Hippocampal formation (tissue), 2 donors: ENCODE data around the gene CDH4.
"Not testable (repeated sequence)": the region's sequence is repeated elsewhere in the genome, so short reads cannot be mapped to it uniquely, and the experiment has no call there.

Experiments used
- DNase-seq, 2 donors: peaks; one replicate each; lab custom pipeline; 2025; lab: John Stamatoyannopoulos, UW

Gene CDH4

DNA sequence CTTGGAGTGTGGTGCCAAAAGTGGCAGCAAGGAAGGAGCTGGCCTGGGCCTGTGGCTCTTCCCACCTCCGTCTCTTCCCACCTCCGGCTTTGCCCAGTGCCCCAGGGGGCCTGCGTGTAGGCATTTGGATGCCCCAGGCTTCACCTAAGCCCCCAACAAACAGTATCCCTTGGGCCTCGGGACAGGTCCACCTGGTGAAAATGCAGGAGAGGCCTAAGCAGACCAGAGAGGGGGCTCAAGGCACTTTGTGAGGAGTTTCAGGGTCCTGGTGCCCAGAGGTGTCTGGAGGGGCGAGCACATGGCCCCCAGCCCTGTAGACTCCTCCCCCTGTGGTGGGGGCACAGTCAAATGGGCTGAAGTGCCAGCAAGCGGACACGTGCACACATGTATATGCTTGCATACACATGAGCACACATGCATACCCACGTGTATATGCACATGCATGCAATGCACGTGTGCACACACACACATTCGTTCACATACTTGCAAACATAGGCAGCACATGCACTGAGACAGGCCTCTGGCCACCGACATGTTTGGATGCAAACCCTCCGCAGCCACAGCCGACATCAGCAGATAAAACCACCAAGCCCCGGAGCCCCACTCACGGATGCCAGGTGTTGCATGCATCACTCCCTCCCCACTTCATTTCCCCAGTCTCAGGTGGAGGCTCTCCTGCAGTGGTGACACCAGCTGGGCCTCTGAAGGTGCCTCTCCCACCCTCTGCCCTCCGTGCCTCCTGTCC lies 689.1 kb downstream of the CDH4 start:
- no peak for DNase-seq

DNA sequence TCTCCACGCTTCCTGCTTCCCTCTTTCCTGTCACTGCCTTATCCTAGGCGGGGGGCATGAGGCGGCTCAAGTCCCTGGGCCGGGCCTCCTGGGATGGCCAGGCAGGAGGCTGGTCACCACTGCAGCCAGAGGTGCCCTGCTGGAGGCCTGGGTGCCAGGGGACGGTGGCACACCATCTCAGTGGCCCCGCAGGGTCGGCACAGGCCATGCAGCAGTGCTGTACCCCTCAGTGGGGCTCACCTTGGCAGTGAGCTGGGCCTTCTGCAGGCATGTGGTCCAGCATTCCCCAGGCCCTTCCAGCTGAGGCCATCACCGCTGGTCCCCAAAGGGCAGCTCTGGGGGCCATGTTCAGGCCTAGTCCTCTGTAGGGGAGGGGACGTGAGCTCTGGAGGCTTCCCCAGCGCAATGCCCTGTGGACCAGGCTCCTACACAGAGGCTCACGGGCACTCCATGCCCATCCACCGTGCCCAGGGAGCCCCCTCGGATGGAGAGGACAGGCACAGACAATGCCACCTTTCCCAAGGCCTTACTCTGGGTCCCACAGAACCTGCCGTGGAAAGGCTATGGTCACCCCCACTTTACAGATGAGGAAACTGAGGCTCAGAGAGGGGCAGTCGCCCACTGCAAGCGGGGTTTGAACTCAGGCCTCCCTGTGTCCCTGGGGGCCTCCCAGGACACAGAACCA lies 689.8 kb downstream of the CDH4 start:
- DNase-seq, result no peak

DNA sequence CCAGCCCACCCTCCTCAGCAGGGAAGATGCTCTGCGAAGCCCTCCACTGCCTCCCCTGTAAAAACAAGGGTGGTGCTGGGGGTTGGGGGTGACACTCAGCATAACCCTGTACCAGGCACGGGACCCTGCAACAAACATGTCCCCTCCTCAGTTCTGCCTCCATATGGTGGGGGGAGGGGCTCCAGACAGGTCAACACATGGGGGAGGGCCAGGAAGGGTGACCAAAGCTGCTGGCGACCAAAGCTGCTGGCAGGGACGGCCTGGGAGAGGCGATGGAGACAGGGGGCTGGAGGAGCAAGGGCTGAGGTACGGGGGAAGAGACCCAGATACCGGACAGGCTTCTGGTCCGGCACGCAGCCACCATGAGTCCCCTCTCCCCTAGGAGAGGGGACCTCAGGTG lies 690.5 kb downstream of the CDH4 start:
- DNase-seq, result no peak

DNA sequence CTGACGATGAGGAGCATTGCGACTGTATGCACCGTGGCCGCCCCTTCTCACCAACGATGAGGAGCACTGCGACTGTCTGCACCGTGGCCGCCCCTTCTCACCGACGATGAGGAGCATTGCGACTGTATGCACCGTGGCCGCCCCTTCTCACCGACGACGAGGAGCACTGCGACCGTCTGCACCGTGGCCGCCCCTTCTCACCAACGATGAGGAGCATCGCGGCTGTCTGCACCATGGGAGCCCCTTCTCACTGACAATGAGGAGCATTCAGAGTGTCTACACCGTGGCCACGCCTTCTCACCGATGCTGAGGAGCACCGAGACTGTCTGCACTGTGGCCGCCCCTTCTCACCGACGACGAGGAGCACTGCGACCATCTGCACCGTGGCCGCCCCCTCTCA lies 692.9 kb downstream of the CDH4 start:
- not testable (repeated sequence) for DNase-seq

DNA sequence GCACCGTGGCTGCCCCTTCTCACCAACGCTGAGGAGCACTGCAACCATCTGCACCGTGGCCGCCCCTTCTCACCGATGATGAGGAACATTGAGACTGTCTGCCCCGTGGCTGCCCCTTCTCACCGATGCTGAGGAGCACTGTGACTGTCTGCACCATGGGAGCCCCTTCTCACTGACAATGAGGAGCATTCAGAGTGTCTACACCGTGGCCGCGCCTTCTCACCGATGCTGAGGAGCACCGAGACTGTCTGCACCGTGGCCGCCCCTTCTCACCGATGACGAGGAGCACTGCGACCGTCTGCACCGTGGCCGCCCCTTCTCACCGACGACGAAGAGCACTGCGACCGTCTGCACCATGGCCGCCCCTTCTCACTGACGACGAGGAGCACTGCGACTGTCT lies 693.4 kb downstream of the CDH4 start:
- not testable (repeated sequence) for DNase-seq

DNA sequence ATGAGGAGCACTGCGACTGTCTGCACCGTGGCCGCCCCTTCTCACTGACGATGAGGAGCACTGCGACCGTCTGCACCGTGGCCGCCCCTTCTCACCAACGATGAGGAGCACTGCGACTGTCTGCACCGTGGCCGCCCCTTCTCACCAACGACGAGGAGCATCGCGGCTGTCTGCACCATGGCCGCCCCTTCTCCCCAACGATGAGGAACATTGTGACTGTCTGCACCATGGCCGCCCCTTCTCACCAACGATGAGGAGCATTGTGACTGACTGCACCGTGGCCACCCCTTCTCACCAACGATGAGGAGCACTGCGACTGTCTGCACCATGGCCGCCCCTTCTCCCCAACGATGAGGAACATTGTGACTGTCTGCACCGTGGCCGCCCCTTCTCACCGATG lies 696.0 kb downstream of the CDH4 start:
- not testable (repeated sequence) for DNase-seq

DNA sequence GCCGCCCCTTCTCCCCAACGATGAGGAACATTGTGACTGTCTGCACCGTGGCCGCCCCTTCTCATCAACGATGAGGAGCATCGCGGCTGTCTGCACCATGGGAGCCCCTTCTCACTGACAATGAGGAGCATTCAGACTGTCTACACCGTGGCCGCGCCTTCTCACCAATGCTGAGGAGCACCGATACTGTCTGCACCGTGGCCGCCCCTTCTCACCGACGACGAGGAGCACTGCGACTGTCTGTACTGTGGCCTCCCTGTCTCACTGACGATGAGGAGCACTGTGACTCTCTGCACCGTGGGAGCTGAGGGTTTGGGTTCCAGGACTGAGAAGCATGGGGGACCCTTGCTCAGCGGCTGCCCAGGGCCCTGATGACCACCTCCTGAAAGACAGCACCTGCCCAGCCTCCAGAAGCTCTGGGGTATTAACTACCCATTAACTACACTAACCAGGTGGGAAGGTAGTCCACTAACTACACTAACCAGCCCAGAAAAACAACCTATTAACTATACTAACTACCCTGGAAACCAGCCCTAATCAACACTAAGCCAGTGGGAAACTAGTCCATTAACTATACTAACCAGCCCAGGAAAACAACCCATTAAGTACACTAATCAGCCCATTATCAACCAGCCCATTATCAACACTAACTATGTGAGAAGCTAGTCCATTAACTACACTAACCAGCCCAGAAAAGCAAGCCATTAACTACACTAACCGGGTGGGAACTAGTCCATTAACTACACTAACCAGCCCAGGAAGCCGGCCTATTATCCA lies 696.7 kb downstream of the CDH4 start:
- no peak for DNase-seq

DNA sequence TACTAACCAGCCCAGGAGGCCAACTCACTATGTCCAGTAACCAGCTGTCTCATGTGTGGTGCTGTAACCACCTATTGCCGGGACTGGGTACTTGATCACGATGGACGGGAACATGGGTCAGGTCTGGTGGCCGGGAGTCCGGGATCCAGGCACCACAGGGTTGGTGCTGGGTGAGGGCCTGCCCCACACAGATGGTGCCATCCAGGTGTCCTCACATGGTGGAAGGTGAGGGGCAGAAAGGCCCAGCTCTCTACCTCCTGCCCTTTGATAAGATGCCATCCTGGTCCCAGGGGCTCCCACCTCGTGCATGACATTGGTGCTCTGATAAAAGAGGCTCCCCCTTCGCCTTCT lies 697.3 kb downstream of the CDH4 start:
- no peak for DNase-seq

DNA sequence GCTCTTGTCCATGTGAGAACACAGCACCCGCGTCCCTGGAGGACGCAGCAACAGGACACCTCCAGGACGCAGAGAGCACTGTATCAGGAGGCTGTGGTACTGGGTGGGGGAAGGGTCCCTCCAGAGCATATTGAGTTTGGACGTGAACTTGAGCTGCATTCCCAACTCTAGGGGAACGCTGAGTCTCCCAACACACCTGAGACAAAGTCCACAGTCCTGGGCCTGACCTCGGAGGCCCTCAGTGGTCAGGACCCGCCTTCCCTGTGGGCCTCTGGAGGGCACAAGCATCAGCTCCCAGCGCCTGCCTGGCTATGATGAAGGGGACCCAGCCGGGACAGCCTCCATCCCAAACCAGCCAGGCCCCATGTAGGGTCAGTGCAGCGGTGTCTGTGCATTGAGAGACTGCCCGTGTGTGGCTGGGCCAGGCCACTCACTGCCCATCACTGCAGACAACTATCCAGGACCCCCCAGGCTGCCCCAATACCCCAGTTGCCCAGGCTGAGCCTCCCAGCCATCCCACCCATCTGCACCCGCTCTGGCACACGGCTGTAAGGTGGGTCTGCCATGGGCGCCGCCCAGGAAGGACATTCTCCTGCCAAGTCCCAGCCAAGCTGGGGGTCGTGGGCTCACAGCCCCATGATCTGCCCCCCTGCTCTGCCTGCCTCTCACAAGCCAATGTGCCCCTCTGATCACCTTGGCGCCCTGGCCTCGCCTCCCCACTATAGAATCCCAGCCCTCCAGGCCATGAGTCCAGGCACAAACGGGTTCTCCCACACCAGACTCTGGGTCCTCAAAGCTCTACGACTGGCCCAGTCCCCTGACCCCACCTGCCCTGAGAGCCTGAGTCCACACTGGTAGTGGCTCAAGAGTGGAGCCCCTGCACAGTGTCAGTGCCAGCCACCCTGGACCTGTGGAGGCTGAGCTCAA lies 697.9 kb downstream of the CDH4 start:
- DNase-seq, result no peak

DNA sequence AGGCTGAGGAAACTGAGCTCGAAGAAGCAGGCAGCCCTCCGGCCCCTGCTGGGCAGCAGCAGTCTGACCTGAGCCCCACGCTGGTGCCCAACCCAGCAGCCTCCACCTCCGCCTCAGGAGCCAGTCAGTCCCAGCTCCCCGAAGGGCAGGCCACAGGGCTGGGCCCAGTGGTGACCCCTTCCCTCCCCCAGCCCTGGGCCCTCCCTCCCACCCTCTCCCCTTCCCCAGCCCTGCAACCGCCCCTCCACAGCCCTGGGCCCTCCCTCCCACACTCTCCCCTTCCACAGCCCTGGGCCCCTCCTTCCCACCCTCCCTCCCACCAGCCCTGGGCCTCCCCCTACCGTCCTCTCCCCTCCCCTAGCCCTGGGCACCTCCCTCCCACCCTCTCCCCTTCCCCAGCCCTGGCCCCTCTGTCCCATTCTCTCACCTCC lies 698.6 kb downstream of the CDH4 start:
- no peak for DNase-seq

DNA sequence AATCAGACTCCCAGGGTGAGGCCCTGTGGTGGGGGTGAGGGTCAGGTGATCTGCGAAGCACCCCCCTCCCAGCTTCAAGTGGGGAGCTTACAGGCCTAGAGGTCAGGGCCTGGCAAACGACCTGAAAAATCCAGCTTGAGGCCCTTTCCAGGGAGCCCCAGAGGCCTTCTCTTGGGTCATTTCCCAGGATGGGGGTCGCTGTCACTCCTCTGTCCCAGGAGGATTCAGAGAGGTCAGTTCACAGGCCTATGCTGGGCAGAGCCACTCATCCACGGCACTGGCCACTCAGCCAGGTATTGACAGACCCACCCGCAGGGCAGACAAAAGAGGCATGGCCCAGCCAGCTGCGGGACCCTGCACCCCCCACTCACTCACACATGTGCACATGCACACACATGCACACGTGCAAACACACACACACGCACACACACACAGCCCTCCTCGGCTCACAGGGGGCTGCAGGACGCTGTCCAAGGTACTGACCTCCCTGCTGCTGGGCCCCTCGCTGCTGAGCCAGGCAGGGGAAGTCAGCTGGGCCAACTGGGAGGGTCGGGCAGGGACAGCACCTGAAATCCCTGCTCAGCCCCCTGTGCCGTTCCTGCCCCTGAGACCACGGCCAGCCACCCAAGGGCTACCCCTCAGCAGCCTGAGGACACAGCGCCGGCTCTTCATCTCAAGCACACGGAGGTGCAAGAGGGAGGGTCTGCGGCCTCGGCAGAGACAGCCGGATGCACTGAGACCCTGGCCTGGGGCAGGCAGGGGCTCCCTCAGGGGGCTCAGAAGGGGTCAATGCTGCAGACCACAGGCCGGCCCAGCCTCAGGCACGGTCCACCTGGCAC lies 699.9 kb downstream of the CDH4 start:
- no peak for DNase-seq

DNA sequence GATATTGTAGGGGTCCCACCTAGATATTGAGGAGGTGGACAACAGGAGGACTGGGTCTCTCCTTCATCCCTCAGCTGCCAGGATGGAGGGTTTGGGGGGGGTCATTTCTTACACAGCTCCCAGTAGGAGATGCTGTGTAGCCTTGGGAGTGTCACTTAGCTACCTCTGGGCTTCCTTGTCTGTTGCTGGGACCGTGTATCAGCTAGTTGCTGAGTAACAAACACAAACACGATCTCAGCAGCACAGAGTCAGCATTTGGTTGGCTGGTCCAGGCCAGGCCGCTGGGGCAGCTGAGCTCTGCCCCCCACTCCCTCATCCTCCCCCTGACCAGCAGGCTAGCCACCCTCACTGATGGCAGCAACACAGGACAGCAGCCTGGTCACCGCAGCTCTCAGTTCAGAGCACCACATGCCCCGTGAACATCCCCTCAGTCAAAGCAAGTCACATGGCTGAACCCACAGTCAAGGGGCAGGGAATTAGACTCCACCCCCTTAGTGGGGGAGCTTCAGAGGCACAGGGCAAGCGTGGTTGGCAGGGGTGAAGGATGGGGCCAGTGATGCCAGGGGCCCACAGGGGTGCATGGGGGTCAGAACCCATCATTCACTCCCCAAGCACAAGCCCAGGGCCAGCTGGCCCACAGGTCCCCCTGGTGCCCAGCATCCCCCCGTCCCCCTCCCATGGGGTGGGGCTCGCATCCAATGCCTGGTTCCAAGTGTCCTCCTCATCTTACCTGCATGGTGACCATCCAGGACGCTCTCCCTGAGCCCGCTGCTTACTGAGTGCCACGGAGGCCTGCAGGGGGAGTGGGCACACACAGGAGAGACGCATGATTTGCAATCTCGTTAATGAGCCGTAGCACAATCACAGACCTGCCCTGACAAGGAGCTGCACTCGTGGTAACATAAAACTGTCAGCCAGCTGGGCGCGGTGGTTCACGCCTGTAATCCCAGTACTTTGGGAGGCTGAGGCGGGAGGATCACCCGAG lies 701.3 kb downstream of the CDH4 start:
- DNase-seq, result no peak

DNA sequence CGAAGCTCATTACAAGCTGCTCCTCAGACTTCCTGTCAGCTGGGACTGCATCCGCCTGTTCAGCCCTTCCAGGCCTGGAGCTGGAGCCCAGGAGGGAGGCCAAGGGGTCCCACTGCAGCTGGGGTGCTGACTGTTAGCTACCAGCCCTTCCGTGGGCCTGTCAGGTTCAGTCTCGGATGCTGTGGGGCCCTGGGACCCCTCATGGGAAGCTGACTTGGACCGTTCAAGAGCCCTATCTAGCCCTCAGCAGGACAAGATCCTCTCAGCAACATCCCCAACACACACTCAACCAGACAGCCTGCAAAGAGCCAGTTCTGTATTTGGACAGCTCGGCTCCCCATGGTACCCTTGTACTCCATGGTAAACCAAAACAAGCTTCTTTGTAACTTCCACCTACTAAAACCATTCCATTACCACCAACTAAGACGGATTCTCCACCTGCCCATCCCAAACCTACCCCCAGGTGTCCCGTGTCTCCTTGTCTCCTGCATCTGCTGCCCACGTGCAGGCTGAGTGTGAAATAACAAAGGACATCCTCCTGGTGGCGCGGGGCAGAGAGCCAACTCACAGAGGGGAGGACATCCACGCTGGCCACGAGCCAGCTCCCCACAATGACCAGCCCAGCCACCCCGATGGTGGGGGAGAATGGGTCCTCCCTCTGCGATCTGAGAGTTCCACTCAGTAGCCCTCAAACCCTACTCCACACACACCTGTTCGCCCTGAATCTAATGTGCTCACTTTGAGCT lies 702.4 kb downstream of the CDH4 start:
- DNase-seq, result no peak

DNA sequence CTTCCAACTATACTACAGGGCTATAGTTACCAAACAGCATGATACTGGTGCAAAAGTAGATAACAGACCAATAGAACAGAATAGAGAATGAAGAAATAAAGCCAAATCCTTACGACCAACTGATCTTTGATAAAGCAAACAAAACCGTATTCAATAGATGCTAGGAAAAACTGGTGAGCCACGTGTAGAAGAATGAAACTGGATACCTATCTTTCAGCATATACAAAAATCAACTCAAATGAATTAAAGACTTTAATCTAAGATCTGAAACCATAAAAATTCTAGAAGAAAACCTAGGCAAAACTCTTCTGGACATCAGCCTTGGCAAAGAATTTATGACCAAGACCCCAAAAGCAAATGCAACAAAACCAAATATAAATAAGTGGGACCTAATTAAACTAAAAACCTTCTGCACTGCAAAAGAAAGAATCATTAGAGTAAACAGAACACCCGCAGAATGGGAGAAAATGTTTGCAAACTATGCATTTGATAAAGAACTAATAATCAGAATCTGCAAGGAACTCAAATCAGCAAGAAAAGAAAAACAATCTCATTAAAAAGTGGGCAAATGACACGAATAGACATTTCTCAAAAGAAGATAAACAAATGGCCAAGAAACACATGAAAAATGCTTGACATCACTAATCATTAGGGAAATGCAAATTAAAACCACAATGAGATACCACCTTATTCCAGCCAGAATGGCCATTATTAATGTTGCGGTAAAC lies 703.8 kb downstream of the CDH4 start:
- DNase-seq, result no peak

DNA sequence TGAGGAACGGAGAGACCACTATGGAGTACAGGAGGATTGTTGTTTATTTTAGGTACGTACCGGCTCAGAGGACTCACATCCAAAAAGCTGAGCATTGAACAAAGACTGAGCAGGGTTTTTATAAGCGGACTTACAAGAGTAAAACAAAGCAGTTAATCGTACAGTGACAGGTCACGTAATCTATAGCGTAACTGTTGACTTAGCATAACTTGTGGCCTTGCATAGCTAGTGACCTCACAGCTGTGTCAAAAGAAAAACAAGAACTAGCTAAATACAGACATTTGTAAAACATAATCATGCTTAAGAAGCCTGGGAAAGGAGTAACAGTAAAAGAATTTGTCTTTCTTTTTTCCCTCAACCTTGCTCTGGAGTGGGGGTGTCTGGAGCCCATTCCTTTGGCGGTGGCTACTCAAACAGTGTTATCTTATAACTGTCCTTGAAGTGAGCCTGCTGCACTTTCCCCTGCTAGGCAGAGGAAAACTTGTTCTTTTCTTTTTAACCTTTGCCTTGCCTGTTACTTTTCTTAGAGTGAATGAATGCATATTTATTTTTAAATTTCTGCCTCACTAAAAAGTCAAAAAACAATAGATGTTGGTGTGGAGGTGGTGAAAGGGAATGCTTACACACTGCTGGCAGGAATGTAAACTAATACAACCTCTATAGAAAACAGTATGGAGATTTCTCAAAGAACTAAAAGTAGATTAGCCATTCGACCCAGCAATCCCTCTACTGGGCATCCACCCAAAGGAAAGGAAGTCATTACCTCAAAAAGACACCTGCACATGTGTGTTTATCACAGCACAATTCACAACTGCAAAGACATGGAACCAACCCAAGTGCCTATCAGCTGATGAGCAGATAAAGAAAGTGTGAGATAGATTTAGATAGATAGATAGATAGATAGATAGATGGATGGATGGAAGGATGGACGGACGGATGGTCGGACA lies 704.6 kb downstream of the CDH4 start:
- DNase-seq, result no peak

DNA sequence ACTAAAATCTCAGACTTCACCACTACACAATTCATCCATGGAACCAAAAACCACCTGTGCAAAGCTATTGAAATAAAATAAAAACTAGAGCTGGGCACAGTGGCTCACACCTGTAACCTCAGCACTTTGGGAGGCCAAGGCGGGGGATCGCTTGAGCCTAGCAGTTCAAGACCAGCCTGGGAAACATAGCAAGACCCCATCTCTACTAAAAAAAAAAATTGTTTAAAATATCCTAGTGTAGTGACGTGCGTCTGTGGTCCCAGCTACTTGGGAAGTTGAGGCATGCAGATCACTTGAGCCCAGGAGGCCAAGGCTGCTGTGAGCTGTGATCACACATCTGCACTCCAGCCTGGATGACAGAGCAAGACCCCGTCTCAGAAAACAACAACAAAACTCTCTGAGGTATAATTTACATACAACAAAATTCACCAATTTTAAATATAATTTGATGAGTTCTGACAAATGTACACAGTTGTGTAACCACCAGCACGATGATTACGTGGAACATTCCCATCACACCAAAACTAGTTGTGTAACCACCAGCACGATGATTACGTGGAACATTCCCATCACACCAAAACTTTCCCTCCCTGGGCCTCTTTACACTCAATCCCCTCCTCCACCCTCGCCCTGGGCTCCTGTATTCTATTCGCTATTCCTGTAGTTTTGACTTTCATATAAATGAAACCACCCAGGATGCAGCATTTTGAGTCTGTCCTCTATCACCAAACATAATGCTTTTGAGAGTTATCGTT lies 706.1 kb downstream of the CDH4 start:
- no peak for DNase-seq
